GM12891 (cell line): ENCODE data around the gene GCNT4.

Experiments
- PAX5 ChIP-seq: IDR thresholded peaks from 2 replicates; pipeline ENCODE4 v1.6.1; 2011; ENCODE audit warnings: low read length, moderate library complexity, mild to moderate bottlenecking; ENCODE audit not compliant: insufficient read depth, severe bottlenecking
- POLR2A ChIP-seq: IDR thresholded peaks from 2 replicates; pipeline ENCODE4 v1.6.1; 2011; ENCODE audit warnings: low read depth, low read length, control low read depth
- POLR2AphosphoS5 ChIP-seq: IDR thresholded peaks from 2 replicates; pipeline ENCODE4 v1.6.1; 2011; ENCODE audit warnings: low read depth, low read length, control low read depth
- TAF1 ChIP-seq: IDR thresholded peaks from 2 replicates; pipeline ENCODE4 v1.6.1; 2011; ENCODE audit warnings: low read depth, low read length, control low read depth

DNA sequence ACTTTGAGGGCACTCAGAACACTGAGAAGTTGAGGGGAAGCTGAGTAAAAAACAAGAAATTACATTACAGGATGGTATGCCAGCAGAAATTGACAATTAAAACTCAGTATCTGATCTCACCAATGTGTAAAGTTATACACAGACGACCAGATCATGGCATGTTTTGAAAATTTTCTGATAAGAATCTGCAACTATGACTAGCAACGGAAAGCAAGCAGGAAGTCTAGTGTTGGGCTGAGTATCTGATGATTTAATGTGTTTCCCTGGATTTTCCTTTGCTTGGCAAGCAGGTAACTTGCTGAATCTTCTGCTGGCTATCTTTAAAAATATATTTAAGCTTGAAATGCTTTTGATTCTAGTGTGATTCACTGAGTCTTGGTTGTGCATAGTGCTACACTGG, 5.2 kb upstream of the GCNT4 start:
- TF ChIP-seq POLR2A (no peak), POLR2AphosphoS5 (no peak), TAF1 (no peak), PAX5 (no peak)
